A673 (cell line): ENCODE measurements around the gene ITCH. TPM values are rescaled to one million over a fixed set of nuclear protein-coding genes. Genes with fewer than 3 reads are reported as not detected.

Experiments used
- BruUV-seq: library from RNA; stranded (reverse); fragments of 400-500 nt; replicated peaks from 2 replicates; lab custom pipeline; 2021; lab: Mats Ljungman, UMichigan
- CTCF ChIA-PET: fragments of 300-600 bp; sonication (Branson Sonifier 250); formaldehyde crosslinking; loops from one replicate; lab custom pipeline; 2022; ENCODE audit warnings: antibody characterized with exemption; lab: Charles Lee
- POLR2A ChIA-PET: fragments of 300-600 bp; sonication (Branson Sonifier 250); formaldehyde crosslinking; loops from one replicate; lab custom pipeline; 2022; ENCODE audit warnings: antibody characterized with exemption; ENCODE audit not compliant: low non-redundant PET; lab: Charles Lee
- DNase-seq: peaks from one replicate; pipeline ENCODE4 v3.0.0-alpha.2; 2015; ENCODE audit warnings: low spot score
- H3K27ac ChIP-seq: fragments of 200-600 bp; sonication (generic); 2 replicates; pipeline ENCODE4 v1.5.1; 2016; ENCODE audit warnings: mixed run types, low read depth, mild to moderate bottlenecking, mixed read lengths, antibody characterized with exemption, low read length; ENCODE audit not compliant: poor library complexity, severe bottlenecking
- H3K27me3 ChIP-seq: fragments of 200-600 bp; sonication (generic); replicated peaks from 2 replicates; pipeline ENCODE4 v1.6.1; 2017; ENCODE audit warnings: mixed run types, low read depth, mild to moderate bottlenecking, mixed read lengths, antibody characterized with exemption, low read length; ENCODE audit not compliant: insufficient read depth, poor library complexity
- H3K36me3 ChIP-seq: fragments of 200-600 bp; sonication (generic); 2 replicates; pipeline ENCODE4 v1.6.1; 2016; ENCODE audit warnings: mixed run types, mild to moderate bottlenecking, mixed read lengths, antibody characterized with exemption, low read length; ENCODE audit not compliant: insufficient read depth, poor library complexity, severe bottlenecking
- H3K4me1 ChIP-seq: fragments of 200-600 bp; sonication (generic); 2 replicates; pipeline ENCODE4 v1.6.1; 2017; ENCODE audit warnings: mixed run types, mild to moderate bottlenecking, mixed read lengths, antibody characterized with exemption, low read length; ENCODE audit not compliant: insufficient read depth, poor library complexity, severe bottlenecking
- H3K4me3 ChIP-seq: fragments of 200-600 bp; sonication (generic); 2 replicates; pipeline ENCODE4 v1.5.1; 2016; ENCODE audit warnings: low read depth, mixed run types, mild to moderate bottlenecking, mixed read lengths, low read length; ENCODE audit not compliant: poor library complexity, severe bottlenecking
- H3K9me3 ChIP-seq: fragments of 200-600 bp; sonication (generic); 2 replicates; pipeline ENCODE4 v1.6.1; 2016; ENCODE audit warnings: mixed run types, low read depth, mild to moderate bottlenecking, mixed read lengths, antibody characterized with exemption, low read length; ENCODE audit not compliant: poor library complexity, severe bottlenecking
- CTCF ChIP-seq: fragments of 300-800, 200-600 bp; sonication (generic); conservative IDR thresholded peaks from 2 replicates; pipeline ENCODE4 v1.5.1; 2017; ENCODE audit warnings: low read depth, mild to moderate bottlenecking, antibody characterized with exemption, low read length, moderate library complexity, mixed read lengths
- EZH2 ChIP-seq: fragments of 200-600 bp; sonication (generic); IDR thresholded peaks from 2 replicates; pipeline ENCODE4 v1.6.1; 2017; ENCODE audit warnings: borderline replicate concordance, low read depth, mild to moderate bottlenecking, mixed read lengths, antibody characterized with exemption, low read length; ENCODE audit not compliant: poor library complexity, severe bottlenecking
- intact Hi-C: fragments of 100-400 bp; cut with micrococcal nuclease; formaldehyde crosslinking; loops from one replicate; pipeline ENCODE4 v1.10.0; 2022; ENCODE audit not compliant: unreplicated experiment
- total RNA-seq: library from RNA; stranded (reverse); gene quantifications from 2 replicates; pipeline ENCODE4 v1.2.3, GENCODE V29; 2021

The ITCH gene
- total RNA-seq, 1 experiment from 2014 or later: 56.2 TPM

- POLR2A ChIA-PET: no interaction called here
- H3K27me3 ChIP-seq: no peaks in the 10 kb centered on the region
- H3K4me3 ChIP-seq: no peak overlapping the region
- BruUV-seq: no TSS peak
- no peak for TF ChIP-seq CTCF
- no peak for TF ChIP-seq EZH2
- H3K4me1 ChIP-seq: no peaks in the 10 kb centered on the region
- no peak overlapping the region for H3K27ac ChIP-seq
- intact Hi-C loops: no loop called here
- DNase-seq: no peak
- H3K9me3 ChIP-seq: no peaks in the 10 kb centered on the region
- CTCF ChIA-PET: no interaction called here
- peaks cover 27% of the 10 kb centered on the region for H3K36me3 ChIP-seq
Observed at GRCh38 chr20:34426026-34426425, 63.0 kb downstream of the ITCH start.

- Histone ChIP-seq H3K36me3 (peaks cover 27% of the 10 kb centered on the region), H3K9me3 (no peaks in the 10 kb centered on the region), H3K27ac (no peak overlapping the region), H3K27me3 (no peaks in the 10 kb centered on the region), H3K4me1 (no peaks in the 10 kb centered on the region), H3K4me3 (no peak overlapping the region)
- no peak for DNase-seq
- CTCF ChIA-PET: no interaction called here
- TF ChIP-seq EZH2: no peak
- no peak for TF ChIP-seq CTCF
- POLR2A ChIA-PET: interaction anchor here (0.7 kb wide), 1 partner anchor 88 kb away, joined by 7 read pairs; no protein-coding TSS in a partner anchor
- BruUV-seq: no TSS peak
- intact Hi-C loops: no loop called here
Observed at GRCh38 chr20:34427331-34427730, 64.3 kb downstream of the ITCH start.

- CTCF ChIA-PET: no interaction called here
- H3K27me3 ChIP-seq: no peaks in the 10 kb centered on the region
- no peak overlapping the region for H3K27ac ChIP-seq
- no peak overlapping the region for H3K4me3 ChIP-seq
- POLR2A ChIA-PET: no interaction called here
- H3K36me3 ChIP-seq: peaks cover 27% of the 10 kb centered on the region
- no peaks in the 10 kb centered on the region for H3K4me1 ChIP-seq
- DNase-seq: no peak
- BruUV-seq: no TSS peak
- intact Hi-C loops: no loop called here
- TF ChIP-seq EZH2: no peak
- TF ChIP-seq CTCF: no peak
- H3K9me3 ChIP-seq: no peaks in the 10 kb centered on the region
Observed at GRCh38 chr20:34427784-34428183, 64.7 kb downstream of the ITCH start.
